Esophagus muscularis mucosa (tissue), 3 donors: ENCODE data around the gene LACTBL1.

Experiments
- POLR2A ChIP-seq: fragments of 450-650 bp; IDR thresholded peaks from one replicate; pipeline ENCODE4 v1.6.1; 2017; ENCODE audit warnings: antibody characterized with exemption, moderate library complexity, mild to moderate bottlenecking, low read depth
- TF ChIP-seq, protein P1 (sequence below), 3 experiments: fragments of 200-600 bp in 2 of 3; fragments of 450-650 bp in 1 of 3; sonication (generic) in 2 of 3; IDR thresholded peaks; one replicate each; pipeline ENCODE4 v1.5.1; 2017 to 2019; ENCODE audit warnings: antibody characterized with exemption in 3 of 3, mild to moderate bottlenecking in 2 of 3, moderate library complexity in 1 of 3

DNA sequence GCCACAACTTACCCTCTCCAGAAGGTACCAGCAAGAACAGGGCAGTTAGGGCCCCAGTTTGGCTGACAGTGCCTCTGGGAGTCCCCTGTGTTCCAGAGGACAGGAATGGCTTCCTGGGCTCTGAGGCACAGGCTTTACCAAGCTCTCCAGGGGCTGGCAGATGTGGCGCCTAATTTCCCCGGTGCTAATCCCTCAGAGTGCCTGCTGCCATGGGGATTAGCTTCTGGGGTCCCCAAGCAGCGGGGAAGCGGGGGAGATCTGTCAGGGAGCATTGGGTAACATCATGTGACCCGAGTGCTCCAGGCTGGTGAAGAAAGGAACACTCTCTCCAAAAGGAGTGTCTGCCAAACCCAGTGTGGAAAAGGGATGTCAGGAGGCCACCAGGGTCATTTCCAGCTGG is at the start of gene LACTBL1:
- TF ChIP-seq, protein P1, sequence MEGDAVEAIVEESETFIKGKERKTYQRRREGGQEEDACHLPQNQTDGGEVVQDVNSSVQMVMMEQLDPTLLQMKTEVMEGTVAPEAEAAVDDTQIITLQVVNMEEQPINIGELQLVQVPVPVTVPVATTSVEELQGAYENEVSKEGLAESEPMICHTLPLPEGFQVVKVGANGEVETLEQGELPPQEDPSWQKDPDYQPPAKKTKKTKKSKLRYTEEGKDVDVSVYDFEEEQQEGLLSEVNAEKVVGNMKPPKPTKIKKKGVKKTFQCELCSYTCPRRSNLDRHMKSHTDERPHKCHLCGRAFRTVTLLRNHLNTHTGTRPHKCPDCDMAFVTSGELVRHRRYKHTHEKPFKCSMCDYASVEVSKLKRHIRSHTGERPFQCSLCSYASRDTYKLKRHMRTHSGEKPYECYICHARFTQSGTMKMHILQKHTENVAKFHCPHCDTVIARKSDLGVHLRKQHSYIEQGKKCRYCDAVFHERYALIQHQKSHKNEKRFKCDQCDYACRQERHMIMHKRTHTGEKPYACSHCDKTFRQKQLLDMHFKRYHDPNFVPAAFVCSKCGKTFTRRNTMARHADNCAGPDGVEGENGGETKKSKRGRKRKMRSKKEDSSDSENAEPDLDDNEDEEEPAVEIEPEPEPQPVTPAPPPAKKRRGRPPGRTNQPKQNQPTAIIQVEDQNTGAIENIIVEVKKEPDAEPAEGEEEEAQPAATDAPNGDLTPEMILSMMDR (IDR thresholded peaks at IDR 0.05) = no peak
- TF ChIP-seq POLR2A = no peak
